ENCODE results near the gene PAX3.

DNA sequence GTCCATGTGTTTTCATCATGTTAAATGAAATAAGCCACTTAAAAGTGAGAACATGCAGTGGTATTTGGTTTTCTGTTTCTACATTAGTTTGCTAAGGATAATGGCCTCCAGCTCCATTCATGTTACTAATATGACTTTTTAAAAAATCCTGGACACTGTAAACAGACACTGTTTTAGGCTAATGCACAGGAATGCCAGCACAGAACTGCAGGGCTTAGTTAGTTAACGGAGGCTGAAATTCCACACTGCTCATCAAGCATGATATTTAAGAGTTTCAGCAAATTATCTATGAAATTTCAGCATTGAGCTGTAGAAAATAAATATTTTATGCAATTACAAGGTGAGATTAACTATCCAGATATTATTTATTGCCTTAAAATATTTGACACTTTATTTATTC lies 42.5 kb upstream of the PAX3 start:
- TF ChIP-seq TSC22D2 (CRISPR knock-in tag; IDR thresholded peaks at IDR 0.05; ENCODE audit: borderline replicate concordance) = no peak
- TF ChIP-seq, protein P1, sequence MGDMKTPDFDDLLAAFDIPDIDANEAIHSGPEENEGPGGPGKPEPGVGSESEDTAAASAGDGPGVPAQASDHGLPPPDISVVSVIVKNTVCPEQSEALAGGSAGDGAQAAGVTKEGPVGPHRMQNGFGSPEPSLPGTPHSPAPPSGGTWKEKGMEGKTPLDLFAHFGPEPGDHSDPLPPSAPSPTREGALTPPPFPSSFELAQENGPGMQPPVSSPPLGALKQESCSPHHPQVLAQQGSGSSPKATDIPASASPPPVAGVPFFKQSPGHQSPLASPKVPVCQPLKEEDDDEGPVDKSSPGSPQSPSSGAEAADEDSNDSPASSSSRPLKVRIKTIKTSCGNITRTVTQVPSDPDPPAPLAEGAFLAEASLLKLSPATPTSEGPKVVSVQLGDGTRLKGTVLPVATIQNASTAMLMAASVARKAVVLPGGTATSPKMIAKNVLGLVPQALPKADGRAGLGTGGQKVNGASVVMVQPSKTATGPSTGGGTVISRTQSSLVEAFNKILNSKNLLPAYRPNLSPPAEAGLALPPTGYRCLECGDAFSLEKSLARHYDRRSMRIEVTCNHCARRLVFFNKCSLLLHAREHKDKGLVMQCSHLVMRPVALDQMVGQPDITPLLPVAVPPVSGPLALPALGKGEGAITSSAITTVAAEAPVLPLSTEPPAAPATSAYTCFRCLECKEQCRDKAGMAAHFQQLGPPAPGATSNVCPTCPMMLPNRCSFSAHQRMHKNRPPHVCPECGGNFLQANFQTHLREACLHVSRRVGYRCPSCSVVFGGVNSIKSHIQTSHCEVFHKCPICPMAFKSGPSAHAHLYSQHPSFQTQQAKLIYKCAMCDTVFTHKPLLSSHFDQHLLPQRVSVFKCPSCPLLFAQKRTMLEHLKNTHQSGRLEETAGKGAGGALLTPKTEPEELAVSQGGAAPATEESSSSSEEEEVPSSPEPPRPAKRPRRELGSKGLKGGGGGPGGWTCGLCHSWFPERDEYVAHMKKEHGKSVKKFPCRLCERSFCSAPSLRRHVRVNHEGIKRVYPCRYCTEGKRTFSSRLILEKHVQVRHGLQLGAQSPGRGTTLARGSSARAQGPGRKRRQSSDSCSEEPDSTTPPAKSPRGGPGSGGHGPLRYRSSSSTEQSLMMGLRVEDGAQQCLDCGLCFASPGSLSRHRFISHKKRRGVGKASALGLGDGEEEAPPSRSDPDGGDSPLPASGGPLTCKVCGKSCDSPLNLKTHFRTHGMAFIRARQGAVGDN (CRISPR knock-in tag; IDR thresholded peaks at IDR 0.05) = no peak
